Brain microvascular endothelial cell (primary cell): ENCODE results near the gene ATP6V0C.

ENCODE experiments used
- DNase-seq: peaks from one replicate; pipeline ENCODE4 v3.0.0-alpha.2; 2020
- H3K27ac ChIP-seq: fragments of 250-450 bp; sonication (Bioruptor Pico); 2 replicates; pipeline ENCODE4 v1.5.1; 2020; ENCODE audit warnings: mild to moderate bottlenecking, moderate library complexity
- H3K27me3 ChIP-seq: fragments of 250-450 bp; sonication (Bioruptor Pico); replicated peaks from 2 replicates; pipeline ENCODE4 v1.5.1; 2020; ENCODE audit warnings: mild to moderate bottlenecking
- H3K36me3 ChIP-seq: fragments of 250-450 bp; sonication (Bioruptor Pico); replicated peaks from 2 replicates; pipeline ENCODE4 v1.5.1; 2020; ENCODE audit warnings: mild to moderate bottlenecking
- H3K4me3 ChIP-seq: 2 replicates; pipeline ENCODE4 v1.5.1; 2011; ENCODE audit warnings: low read depth, mild to moderate bottlenecking, control low read depth, low read length, moderate library complexity
- in situ Hi-C: cut with HindIII; loops from 2 replicates; pipeline ENCODE4 v1.10.0; 2017; ENCODE audit warnings: low sequenced_read_pairs, low pct_ligation_motif_present
- TF ChIP-seq, protein P1 (sequence below): IDR thresholded peaks from 2 replicates; pipeline ENCODE4 v1.5.1; 2011; ENCODE audit warnings: low read depth, mild to moderate bottlenecking, moderate library complexity, low read length, control low read depth, inconsistent platforms; ENCODE audit errors: missing control alignments

Gene ATP6V0C

GRCh38 chr16:2520097-2520783, 6.5 kb downstream of the ATP6V0C start, which contains the start of gene AMDHD2:
TSS of gene AMDHD2 (plus strand) at chr16:2520371. CDS start at chr16:2520459, 88 bp downstream.
- DNase-seq: peak; percentile 87
- in situ Hi-C loops: no loop called here
- TF ChIP-seq, protein P1, sequence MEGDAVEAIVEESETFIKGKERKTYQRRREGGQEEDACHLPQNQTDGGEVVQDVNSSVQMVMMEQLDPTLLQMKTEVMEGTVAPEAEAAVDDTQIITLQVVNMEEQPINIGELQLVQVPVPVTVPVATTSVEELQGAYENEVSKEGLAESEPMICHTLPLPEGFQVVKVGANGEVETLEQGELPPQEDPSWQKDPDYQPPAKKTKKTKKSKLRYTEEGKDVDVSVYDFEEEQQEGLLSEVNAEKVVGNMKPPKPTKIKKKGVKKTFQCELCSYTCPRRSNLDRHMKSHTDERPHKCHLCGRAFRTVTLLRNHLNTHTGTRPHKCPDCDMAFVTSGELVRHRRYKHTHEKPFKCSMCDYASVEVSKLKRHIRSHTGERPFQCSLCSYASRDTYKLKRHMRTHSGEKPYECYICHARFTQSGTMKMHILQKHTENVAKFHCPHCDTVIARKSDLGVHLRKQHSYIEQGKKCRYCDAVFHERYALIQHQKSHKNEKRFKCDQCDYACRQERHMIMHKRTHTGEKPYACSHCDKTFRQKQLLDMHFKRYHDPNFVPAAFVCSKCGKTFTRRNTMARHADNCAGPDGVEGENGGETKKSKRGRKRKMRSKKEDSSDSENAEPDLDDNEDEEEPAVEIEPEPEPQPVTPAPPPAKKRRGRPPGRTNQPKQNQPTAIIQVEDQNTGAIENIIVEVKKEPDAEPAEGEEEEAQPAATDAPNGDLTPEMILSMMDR: no peak
- H3K4me3 ChIP-seq: peak within 1 kb of the TSS; percentile 72
- peaks cover 27% of the 10 kb centered on the region for H3K36me3 ChIP-seq
- H3K27me3 ChIP-seq: no peaks in the 10 kb centered on the region
- H3K27ac ChIP-seq: peak within 1 kb of the TSS; percentile 71

DNA sequence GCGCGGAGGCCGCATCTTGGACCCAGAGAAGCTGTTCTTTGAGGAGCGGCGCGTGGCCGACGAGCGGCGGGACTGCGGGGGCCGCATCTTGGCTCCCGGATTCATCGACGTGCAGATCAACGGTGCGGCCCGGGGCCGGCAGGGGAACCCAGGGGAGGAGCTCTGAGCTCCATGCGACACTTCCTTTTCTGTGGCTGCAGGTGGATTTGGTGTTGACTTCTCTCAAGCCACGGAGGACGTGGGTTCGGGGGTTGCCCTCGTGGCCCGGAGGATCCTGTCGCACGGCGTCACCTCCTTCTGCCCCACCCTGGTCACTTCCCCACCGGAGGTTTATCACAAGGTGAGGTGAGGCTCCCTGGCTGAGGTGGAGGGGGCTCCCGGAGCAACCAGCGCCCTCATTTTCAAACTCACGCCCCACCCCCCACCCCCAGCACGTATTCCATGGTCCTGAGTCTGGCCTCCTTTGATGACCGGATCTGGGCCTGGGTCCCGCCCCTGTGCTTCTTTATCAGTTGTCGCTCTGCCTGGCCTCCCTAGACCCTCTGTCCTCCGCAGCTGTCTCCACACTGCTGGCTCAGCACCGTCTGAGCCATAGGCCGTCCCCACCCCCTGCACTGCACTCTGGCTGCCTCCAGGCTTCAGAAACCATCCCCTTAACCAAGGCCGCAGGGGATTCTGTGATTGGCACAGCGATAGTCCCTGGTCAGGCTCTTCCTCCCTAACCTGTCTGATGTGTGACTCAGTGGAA, 7.2 kb downstream of the ATP6V0C start:
- Histone ChIP-seq H3K36me3 (peaks cover 27% of the 10 kb centered on the region), H3K27ac (peak overlapping the region; percentile 71), H3K27me3 (no peaks in the 10 kb centered on the region), H3K4me3 (peak overlapping the region; percentile 72)
- DNase-seq: no peak
- in situ Hi-C loops: no loop called here
- TF ChIP-seq, protein P1: peak; percentile 18

GRCh38 chr16:2523801-2524231, 10.1 kb downstream of the ATP6V0C start:
- TF ChIP-seq, protein P1: no peak
- Histone ChIP-seq H3K27me3 (no peaks in the 10 kb centered on the region), H3K36me3 (peaks cover 43% of the 10 kb centered on the region), H3K27ac (no peak overlapping the region), H3K4me3 (no peak overlapping the region)
- no peak for DNase-seq
- in situ Hi-C loops: no loop called here

- H3K36me3 ChIP-seq: peaks cover 46% of the 10 kb centered on the region
- H3K27ac ChIP-seq: no peak overlapping the region
- TF ChIP-seq, protein P1: no peak
- no peak for DNase-seq
- H3K27me3 ChIP-seq: no peaks in the 10 kb centered on the region
- in situ Hi-C loops: no loop called here
- no peak overlapping the region for H3K4me3 ChIP-seq
These were observed 10.7 kb downstream of the ATP6V0C start for GRCh38 chr16:2524339-2524938.

DNA sequence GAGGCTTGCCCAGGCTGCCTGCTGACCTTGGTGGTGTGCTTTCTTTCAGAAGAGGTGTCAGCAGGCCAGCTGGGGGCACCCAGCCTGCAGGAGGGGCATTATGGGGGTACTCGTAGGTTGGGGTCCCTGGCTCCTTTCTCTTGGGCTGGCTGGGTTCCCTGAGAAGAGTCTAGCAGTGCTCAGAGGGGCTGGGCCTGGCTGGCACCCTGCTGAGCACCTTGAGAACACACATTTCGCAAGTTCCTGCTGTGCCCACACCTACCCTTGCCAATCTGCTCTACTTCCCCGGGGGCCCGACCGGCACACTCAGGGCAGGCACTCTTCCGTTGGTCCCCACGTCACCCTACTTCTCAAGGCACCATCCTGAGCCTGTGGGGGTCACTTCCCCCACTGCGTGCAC, 12.4 kb downstream of the ATP6V0C start:
- H3K27me3 ChIP-seq: no peaks in the 10 kb centered on the region
- H3K4me3 ChIP-seq: no peak overlapping the region
- H3K36me3 ChIP-seq: peaks cover 47% of the 10 kb centered on the region
- no peak overlapping the region for H3K27ac ChIP-seq
- TF ChIP-seq, protein P1: no peak
- in situ Hi-C loops: no loop called here
- DNase-seq: no peak
